ENCODE results near the gene NRXN3.

DNA sequence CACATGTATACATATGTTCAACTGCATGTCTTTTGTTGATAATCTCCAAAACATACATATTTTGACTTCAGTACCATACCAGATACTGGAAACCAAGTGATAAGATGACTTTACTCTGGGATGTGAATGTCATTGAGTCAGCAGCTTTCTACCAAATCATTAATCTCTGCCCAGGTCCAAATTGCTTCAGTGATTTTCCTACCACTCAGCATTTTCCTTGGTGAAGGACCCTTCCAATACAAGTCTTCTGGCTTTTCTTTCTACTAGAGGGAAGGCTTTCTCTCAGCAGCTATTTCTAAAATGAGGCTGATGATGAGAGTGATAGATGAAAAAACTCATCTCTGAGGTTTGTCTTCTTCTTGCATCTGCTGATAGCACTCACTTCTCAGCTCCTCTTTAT lies 1008.5 kb downstream of the NRXN3 start:
- TF ChIP-seq, protein P1, sequence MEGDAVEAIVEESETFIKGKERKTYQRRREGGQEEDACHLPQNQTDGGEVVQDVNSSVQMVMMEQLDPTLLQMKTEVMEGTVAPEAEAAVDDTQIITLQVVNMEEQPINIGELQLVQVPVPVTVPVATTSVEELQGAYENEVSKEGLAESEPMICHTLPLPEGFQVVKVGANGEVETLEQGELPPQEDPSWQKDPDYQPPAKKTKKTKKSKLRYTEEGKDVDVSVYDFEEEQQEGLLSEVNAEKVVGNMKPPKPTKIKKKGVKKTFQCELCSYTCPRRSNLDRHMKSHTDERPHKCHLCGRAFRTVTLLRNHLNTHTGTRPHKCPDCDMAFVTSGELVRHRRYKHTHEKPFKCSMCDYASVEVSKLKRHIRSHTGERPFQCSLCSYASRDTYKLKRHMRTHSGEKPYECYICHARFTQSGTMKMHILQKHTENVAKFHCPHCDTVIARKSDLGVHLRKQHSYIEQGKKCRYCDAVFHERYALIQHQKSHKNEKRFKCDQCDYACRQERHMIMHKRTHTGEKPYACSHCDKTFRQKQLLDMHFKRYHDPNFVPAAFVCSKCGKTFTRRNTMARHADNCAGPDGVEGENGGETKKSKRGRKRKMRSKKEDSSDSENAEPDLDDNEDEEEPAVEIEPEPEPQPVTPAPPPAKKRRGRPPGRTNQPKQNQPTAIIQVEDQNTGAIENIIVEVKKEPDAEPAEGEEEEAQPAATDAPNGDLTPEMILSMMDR (IDR thresholded peaks at IDR 0.05) = no peak
- TF ChIP-seq POLR2A (IDR thresholded peaks at IDR 0.05) = no peak

Data from body of pancreas (tissue), 4 donors.